Mucosa of gallbladder (tissue), 1 donor: Measurements from ENCODE around the gene TEX44. TPM values are rescaled to one million over a fixed set of nuclear protein-coding genes. Genes with fewer than 3 reads are reported as not detected.
"Not testable (repeated sequence)": the region's sequence is repeated elsewhere in the genome, so short reads cannot be mapped to it uniquely, and the experiment has no call there.

Experiments
- DNase-seq: peaks from one replicate; pipeline ENCODE4 v3.0.0-alpha.2; 2020; ENCODE audit warnings: low spot score
- total RNA-seq: library from RNA; stranded (reverse); gene quantifications from one replicate; pipeline ENCODE4 v1.2.1, GENCODE V29; 2021
- donor health status: DM: no; HTN: no; CAD: no.

Gene TEX44
- total RNA-seq, 1 donor from 2014 or later = not detected

- DNase-seq = no peak
Observed at GRCh38 chr2:231571661-231572191, 20.9 kb upstream of the TEX44 start.

DNA sequence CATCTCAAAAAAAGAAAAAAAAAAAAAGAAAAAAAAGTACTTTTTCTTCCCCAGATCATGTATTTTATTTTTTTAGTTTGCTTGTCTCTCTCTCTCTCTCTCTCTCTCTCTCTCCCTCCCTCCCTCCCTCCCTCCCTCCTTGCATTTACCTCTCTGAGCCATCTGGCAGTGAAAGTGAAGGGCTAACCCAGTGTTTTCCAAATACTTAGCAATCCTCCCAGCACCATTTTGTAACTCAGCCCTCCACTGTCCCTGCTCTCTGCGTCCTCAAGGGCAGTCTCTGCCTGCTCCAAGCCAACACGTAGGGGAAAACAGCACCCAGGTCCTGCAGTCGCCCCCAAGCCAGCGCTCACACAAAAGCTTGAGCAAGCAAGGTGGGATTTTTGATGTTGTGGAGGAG lies 19.6 kb upstream of the TEX44 start:
- DNase-seq = no peak

GRCh38 chr2:231573698-231574421 lies 18.8 kb upstream of the TEX44 start:
- DNase-seq = no peak

DNA sequence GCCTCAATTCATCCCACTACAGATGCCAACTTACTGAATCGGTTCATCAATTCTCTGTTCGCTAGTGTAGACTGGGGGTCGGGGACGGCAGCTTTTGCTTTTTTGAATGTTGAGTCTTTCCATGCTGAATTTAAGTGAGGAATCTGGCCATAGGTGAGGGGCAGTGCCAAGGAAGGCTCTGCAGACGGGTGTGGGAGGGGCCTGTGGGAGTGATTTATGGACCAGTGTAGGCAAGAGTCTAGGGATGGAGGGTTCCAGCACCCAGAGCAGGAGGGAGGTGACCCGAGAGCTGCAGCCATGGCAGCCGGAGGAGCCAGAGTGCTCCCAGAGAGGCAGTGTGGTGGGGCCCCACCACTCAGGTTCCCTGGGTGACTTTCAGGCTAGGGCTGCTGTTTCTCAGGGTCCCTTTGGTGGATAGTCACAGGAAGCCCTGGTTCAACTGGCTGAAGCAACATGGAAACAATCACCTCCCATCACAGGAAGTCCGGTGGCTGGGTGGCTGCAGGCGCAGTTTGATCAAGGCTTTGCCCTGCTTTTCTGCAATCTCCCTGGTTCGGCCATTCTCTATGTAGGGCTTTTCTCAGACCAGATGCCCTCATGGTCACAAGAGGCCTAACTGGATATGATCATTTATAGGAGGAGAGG lies 16.9 kb upstream of the TEX44 start:
- DNase-seq = no peak

GRCh38 chr2:231576465-231576864 lies 16.2 kb upstream of the TEX44 start:
- no peak for DNase-seq

DNA sequence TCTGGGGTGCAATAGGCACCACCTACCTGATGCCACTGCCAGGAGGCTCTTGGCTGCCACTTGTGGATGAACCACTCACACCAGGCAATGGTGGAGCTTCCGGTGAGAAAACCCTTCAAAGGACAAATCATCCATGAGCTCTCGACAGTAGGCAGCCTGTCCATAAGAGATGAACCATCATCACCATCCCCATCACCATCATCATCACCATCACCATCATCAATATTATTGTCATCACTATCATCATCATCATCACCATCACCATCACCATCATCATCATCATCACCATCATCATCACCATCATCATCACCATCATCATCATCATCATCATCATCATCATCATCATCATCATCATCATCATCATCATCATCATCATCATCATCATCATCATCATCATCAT lies 14.0 kb upstream of the TEX44 start:
- DNase-seq = not testable (repeated sequence)

DNA sequence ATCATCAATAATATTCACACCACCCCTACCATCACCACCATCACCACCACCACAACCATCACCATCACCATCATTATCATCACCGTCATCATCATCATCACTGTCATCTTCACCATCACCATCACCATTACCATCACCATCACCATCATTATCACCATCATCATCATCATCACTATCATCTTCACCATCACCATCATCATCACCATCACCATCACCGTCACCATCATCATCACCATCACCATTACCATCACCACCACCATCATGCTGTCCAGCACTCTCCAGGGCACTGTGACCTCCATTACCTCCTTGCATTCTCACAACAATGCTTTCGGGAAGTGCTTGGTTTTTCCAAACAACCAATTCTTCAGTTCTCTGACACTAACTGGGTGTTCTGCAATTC lies 13.1 kb upstream of the TEX44 start:
- no peak for DNase-seq

DNA sequence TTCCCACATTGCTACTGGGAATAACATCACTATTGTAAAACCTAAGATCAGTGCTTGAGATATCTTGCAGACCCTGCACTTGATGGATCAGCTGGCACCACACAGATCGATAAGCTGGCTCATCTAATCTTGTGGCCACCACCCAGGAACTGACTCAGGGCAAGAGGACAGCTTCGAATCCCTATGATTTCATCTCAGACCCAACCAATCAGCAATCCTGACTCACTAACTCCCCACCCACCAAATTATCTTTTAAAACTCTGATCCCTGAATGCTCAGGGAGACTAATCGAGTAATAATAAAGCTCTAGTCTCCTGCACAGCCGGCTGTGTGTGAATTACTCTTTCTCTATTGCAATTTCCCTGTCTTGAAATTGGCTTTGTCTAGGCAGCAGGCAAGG lies 11.3 kb upstream of the TEX44 start:
- DNase-seq = no peak

GRCh38 chr2:231583982-231584381 lies 8.7 kb upstream of the TEX44 start:
- no peak for DNase-seq

- not testable (repeated sequence) for DNase-seq
Observed at GRCh38 chr2:231587744-231588143, 4.9 kb upstream of the TEX44 start.

DNA sequence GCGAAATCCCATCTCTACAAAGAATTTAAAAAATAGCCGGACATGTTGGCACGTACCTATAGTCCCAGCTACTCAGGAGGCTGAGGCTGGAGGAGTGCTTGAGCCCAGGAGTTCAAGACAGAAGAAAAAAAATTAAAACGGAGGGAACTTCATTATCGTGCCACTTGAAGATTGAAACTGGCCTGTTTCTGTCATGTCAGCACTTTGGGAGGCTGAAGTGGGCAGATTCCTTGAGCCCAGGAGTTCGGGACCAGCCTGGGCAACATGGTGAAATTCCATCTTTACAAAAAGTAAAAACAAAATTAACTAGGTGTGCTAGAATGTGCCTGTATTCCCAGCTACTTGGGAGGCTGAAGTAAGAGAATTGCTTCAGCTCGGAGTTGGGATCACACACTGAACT lies 3.0 kb upstream of the TEX44 start:
- DNase-seq = no peak

DNA sequence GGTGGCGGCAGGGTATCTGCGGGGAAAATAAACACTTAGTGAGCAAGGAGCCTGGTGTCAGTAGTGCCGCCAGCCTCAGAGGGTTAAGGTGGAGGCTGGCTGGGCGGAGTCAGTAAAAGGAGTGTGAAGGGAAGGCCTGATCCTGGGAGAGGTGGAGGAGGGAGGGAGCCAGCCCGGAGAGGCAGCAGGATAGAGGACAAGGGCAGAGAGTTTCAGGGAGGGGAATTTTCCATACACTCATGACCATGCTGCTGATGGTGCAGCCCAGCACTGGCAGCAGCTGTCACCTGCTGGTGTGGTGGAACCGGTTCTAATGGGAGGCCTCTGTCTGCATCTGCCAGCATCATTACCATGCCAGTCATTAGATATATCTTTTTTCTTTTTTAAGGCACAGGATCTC lies 2.0 kb upstream of the TEX44 start:
- no peak for DNase-seq

DNA sequence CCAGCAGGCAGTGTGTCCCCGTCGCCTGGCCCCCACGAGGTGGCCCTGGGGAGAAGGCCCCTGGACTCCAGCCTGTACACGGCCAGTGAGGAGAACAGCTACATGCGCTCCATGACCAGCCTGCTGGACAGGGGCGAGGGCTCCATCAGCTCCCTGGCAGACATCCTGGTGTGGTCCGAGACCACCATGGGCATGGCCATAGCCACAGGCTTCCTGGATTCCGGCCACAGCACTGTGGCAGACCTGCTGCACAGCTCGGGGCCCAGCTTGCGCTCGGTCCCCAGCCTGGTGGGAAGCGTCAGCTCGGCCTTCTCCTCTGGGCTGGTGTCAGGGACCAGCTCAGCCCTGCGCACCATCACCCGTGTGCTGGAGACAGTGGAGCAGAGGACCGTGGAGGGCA lies 1.0 kb downstream of the TEX44 start:
- no peak for DNase-seq

DNA sequence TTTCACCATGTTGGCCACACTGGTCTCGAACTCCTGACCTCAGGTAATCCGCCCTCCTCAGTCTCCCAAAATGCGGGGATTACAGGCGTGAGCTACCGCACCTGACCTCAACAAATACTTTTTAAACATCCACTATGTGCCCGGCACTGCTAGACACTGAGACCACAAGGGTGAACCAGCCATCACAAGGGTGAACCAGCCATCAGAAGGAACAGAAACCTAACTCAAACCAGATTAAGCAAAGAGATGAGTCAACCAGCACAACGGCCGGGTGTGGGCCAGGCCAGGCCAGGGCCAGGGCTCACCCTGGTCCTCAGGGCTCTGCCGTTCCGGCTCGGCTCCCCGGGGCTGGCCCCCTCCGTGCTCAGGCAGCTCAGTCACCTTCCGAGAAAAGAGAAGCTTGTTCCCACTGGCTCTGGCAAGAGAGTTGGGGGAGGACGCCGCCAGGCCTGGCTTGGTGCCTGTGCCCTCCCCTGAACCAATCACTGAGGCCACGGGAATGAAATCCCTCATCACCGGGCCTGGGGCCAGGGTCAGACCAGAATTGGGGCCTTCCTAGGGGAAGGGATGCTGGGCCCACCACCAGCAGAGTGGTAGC lies 4.4 kb downstream of the TEX44 start:
- DNase-seq = no peak

GRCh38 chr2:231597627-231598026 lies 5.0 kb downstream of the TEX44 start:
- DNase-seq = no peak

GRCh38 chr2:231600619-231601355 lies 8.1 kb downstream of the TEX44 start:
- no peak for DNase-seq

- peak; percentile 81 for DNase-seq
Observed at GRCh38 chr2:231601356-231602229, 8.9 kb downstream of the TEX44 start.

GRCh38 chr2:231602859-231603467 lies 10.3 kb downstream of the TEX44 start:
- no peak for DNase-seq

DNA sequence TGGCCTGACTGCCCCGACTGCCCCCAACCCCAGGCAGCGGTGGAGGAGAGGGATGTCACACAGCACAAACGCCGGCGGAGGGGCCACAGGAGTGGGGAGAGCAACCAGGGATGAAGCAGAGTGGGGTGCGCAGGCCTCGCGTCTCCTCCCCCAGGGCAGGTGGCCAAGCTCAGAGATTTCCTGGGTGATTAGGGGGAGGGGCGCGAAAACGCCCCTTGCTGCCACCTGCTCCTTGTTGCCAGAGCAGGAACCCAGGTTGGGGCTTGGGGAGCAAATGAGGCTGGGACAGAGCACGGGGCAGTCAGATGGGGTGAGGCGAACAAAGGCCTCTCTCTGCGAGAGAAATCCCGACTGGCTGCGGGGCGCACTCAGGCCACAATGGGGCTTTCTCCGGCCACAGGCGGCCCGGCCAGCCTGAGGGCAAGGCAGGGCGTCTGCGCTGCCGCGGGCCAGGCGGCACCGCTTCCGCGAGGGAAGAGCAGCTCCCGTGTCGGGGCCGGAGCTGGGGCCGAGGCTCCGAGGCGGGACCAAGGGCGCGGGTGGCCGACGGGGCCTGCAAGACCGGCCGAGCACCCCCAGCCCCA lies 11.5 kb downstream of the TEX44 start:
- peak; percentile 32 for DNase-seq
